ENCODE results near the gene SLC38A5. TPM values are rescaled to one million over a fixed set of nuclear protein-coding genes. Genes with fewer than 3 reads are reported as not detected.

Gene SLC38A5
- total RNA-seq, 1 experiment from 2014 or later = 54.6 TPM

GRCh38 chrX:48480583-48480982, 10.5 kb upstream of the SLC38A5 start (continued):
- TF ChIP-seq ZBTB33 (IDR thresholded peaks at IDR 0.05; ENCODE audit: extremely low read depth, insufficient replicate concordance, low read length) = no peak
- no peak for TF ChIP-seq CBX3 (IDR thresholded peaks at IDR 0.05; ENCODE audit: low read depth)
- no peak for TF ChIP-seq SRF (IDR thresholded peaks at IDR 0.05; ENCODE audit: low read depth)
- no peak for TF ChIP-seq EGR1 (IDR thresholded peaks at IDR 0.05; ENCODE audit: low read depth)
- TF ChIP-seq POLR2A (IDR thresholded peaks at IDR 0.05; ENCODE audit: borderline replicate concordance, extremely low read depth, insufficient read depth, insufficient read length) = no peak
- TF ChIP-seq ELF1 (IDR thresholded peaks at IDR 0.05; ENCODE audit: borderline replicate concordance, low read depth) = no peak
- no peak for TF ChIP-seq JUND (IDR thresholded peaks at IDR 0.05)
- no peak for TF ChIP-seq MAX (IDR thresholded peaks at IDR 0.05)
- TF ChIP-seq FOSL1 (IDR thresholded peaks at IDR 0.05; ENCODE audit: low read depth) = no peak
- no peak for TF ChIP-seq POLR2AphosphoS5 (IDR thresholded peaks at IDR 0.05; ENCODE audit: low read depth, low read length)
- no peak for TF ChIP-seq RAD21 (IDR thresholded peaks at IDR 0.05; ENCODE audit: low read depth)
- no peak for TF ChIP-seq TCF7L2 (IDR thresholded peaks at IDR 0.05; ENCODE audit: borderline replicate concordance, extremely low read depth, insufficient read depth, insufficient read length)

DNA sequence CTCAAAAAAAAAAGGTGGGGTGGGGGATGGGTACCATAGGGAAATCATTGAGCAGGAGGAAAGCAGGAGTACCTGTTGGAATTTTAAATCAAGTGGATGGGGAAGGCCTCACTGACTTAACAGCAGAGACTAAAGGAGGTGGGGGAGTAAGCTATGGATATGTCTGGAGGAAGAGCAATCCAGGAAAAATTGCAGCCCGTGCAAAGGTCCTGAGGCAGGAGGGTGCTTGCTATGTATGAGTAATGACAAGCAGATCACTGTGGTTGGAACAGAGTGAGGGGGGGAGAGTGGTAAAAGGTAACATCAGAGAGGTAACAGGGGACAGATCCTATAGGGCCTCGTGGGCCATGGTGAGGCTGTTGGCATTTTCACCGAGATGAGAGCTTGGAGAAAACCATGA, 10.1 kb upstream of the SLC38A5 start:
- no peak for DNase-seq (ENCODE audit: low read depth, low spot score)
- ChIA-PET POLR2A (no interaction called here), RAD21 (ENCODE audit: low non-redundant PET in 1 of 2, low total read pairs in 2 of 2, uncharacterized antibody in 2 of 2, unreplicated experiment in 2 of 2) (no interaction called here), CTCF (no interaction called here)
- Histone ChIP-seq H3K9me3 (ENCODE audit: control insufficient read depth in 1 of 2, insufficient read depth in 1 of 2, low read depth in 1 of 2, low read length in 2 of 2) (no peaks in the 10 kb centered on the region), H3K4me3 (replicated peaks in 1 of 2; ENCODE audit: low read depth in 1 of 2, low read length in 2 of 2) (no peak overlapping the region), H3K9me2 (ENCODE audit: insufficient read depth) (no peaks in the 10 kb centered on the region), H3K79me2 (ENCODE audit: insufficient read depth, low read length) (peaks cover 41% of the 10 kb centered on the region), H3K27me3 (ENCODE audit: insufficient read depth, low read length) (no peaks in the 10 kb centered on the region), H3K9ac (ENCODE audit: low read length) (no peak overlapping the region), H3K27ac (ENCODE audit: low read depth, low read length) (no peak overlapping the region), H4K20me1 (ENCODE audit: insufficient read depth) (no peaks in the 10 kb centered on the region), H2AFZ (ENCODE audit: low read depth, low read length, poor library complexity, severe bottlenecking) (no peak overlapping the region), H3K4me1 (ENCODE audit: control insufficient read depth in 1 of 2, insufficient read depth in 2 of 2, low read length in 2 of 2) (peaks cover 0 to 8% of the 10 kb centered on the region in 2 experiments; a peak in 2 of 4 replicates), H3K4me2 (ENCODE audit: low read length) (no peak overlapping the region), H3K36me3 (ENCODE audit: control insufficient read depth in 1 of 2, insufficient read depth in 2 of 2, low read length in 2 of 2) (peaks cover 4 to 9% of the 10 kb centered on the region in 2 experiments; a peak in 2 of 4 replicates)
- BruUV-seq (replicated peaks) = no TSS peak
- intact Hi-C loops (cut with micrococcal nuclease) = no loop called here
- no peak for ATAC-seq
- TF ChIP-seq FOSL1 (IDR thresholded peaks at IDR 0.05; ENCODE audit: low read depth) = no peak
- no peak for TF ChIP-seq EZH2phosphoT487 (IDR thresholded peaks at IDR 0.05; ENCODE audit: borderline replicate concordance)
- TF ChIP-seq MAX (IDR thresholded peaks at IDR 0.05) = no peak
- no peak for TF ChIP-seq JUND (IDR thresholded peaks at IDR 0.05)
- no peak for TF ChIP-seq ATF3 (IDR thresholded peaks at IDR 0.05)
- TF ChIP-seq, protein P1, sequence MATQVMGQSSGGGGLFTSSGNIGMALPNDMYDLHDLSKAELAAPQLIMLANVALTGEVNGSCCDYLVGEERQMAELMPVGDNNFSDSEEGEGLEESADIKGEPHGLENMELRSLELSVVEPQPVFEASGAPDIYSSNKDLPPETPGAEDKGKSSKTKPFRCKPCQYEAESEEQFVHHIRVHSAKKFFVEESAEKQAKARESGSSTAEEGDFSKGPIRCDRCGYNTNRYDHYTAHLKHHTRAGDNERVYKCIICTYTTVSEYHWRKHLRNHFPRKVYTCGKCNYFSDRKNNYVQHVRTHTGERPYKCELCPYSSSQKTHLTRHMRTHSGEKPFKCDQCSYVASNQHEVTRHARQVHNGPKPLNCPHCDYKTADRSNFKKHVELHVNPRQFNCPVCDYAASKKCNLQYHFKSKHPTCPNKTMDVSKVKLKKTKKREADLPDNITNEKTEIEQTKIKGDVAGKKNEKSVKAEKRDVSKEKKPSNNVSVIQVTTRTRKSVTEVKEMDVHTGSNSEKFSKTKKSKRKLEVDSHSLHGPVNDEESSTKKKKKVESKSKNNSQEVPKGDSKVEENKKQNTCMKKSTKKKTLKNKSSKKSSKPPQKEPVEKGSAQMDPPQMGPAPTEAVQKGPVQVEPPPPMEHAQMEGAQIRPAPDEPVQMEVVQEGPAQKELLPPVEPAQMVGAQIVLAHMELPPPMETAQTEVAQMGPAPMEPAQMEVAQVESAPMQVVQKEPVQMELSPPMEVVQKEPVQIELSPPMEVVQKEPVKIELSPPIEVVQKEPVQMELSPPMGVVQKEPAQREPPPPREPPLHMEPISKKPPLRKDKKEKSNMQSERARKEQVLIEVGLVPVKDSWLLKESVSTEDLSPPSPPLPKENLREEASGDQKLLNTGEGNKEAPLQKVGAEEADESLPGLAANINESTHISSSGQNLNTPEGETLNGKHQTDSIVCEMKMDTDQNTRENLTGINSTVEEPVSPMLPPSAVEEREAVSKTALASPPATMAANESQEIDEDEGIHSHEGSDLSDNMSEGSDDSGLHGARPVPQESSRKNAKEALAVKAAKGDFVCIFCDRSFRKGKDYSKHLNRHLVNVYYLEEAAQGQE (IDR thresholded peaks at IDR 0.05; ENCODE audit: low read depth) = no peak
- TF ChIP-seq EGR1 (IDR thresholded peaks at IDR 0.05; ENCODE audit: low read depth) = no peak
- no peak for TF ChIP-seq RAD21 (IDR thresholded peaks at IDR 0.05; ENCODE audit: low read depth)
- no peak for TF ChIP-seq ZNF274 (IDR thresholded peaks at IDR 0.05; ENCODE audit: low read depth, low read length)
- TF ChIP-seq ZBTB33 (IDR thresholded peaks at IDR 0.05; ENCODE audit: extremely low read depth, insufficient replicate concordance, low read length) = no peak
- TF ChIP-seq TCF7L2 (IDR thresholded peaks at IDR 0.05; ENCODE audit: borderline replicate concordance, extremely low read depth, insufficient read depth, insufficient read length) = no peak
- TF ChIP-seq CEBPB (IDR thresholded peaks at IDR 0.05; ENCODE audit: low read depth) = no peak
- TF ChIP-seq POLR2A (IDR thresholded peaks at IDR 0.05; ENCODE audit: borderline replicate concordance, extremely low read depth, insufficient read depth, insufficient read length) = no peak
